HG02981 (cell line): ENCODE data around the gene SLC6A9.

Experiments used
- ATAC-seq: cut with Tn5 transposase; IDR thresholded peaks from one replicate; pipeline ENCODE4 v1.9.1; 2021; ENCODE audit warnings: mild to moderate bottlenecking, moderate library complexity; ENCODE audit not compliant: unreplicated experiment

Gene SLC6A9

GRCh38 chr1:43973981-43974442, 57.2 kb downstream of the SLC6A9 start:
- ATAC-seq: no peak

DNA sequence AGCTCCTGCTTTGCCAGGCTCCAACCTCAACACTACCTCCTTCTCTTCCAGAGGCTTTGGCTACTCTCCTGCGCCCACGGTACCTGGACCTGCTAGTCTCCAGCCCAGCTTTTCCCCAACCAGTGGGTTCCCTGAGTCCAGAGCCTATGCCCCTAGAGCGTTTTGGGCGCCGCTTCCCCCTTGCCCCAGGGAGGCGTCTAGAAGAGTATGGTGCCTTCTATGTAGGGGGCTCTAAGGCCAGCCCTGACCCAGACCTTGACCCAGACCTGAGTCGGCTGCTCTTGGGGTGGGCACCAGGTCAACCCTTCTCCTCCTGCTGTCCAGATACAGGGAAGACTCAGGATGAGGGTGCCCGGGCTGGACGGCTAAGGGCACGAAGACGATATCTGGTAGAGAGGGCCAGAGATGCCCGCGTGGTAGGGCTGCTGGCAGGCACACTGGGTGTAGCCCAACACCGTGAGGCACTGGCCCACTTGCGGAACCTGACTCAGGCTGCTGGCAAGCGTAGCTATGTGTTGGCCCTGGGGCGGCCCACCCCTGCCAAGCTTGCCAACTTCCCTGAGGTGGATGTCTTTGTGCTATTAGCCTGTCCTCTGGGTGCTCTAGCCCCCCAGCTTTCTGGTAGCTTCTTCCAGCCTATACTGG, 59.8 kb downstream of the SLC6A9 start:
- no peak for ATAC-seq

GRCh38 chr1:43970911-43971310, 60.4 kb downstream of the SLC6A9 start:
- ATAC-seq: no peak

DNA sequence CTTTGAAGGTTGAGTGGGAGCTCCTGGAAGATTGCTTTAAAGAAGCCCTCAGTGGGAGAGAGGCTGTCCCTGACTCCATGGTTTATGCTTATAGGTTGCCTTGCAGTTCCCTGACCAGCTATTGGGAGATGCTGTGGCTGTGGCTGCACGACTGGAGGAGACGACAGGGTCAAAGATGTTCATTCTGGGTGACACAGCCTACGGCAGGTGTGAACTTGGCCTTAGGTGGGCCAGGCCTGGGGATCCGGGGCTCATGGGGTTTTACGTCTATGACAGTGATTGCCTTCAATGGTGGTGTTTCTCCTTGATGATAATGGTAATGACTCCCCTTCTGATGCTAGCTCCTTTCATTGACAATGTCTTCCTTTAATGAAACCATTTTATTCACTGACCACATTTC, 60.8 kb downstream of the SLC6A9 start:
- ATAC-seq: no peak

DNA sequence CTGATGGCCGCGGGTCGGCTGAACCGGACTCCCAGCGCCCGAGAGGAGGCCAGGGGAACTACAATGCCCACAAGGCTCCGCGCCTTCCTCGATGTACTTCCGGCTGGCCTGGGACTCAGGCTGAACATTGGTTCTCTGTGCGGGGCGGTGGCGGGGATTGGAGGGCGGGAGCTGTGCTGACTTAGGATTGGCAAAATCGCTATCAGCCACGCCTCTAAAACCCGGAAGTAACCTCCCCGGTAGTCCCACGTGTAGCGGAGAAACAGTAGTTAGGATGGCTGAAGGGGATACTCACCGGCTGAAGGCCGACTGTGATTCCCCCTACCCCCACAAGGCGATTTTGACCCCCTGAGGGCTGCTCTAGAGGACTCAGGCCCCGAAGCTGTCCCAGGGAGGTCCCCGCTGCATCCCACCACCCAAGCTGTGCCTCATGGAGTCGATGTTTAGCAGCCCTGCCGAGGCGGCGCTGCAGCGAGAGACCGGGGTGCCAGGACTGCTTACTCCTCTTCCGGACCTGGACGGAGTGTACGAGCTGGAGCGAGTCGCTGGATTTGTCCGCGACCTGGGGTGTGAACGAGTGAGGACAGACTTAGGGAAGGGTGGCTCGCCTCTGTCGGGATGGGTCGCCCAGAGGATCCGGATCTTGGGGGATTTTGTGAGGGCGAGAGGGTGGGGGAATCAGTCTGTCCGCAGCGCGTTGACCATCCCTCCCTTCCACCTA, 61.4 kb downstream of the SLC6A9 start, which contains the start of gene DPH2:
Gene DPH2 (plus strand): TSS at position 265 of the 721 bp plus-strand sequence. CDS start 166 bp downstream, at position 431.
- peak; percentile 86 for ATAC-seq

DNA sequence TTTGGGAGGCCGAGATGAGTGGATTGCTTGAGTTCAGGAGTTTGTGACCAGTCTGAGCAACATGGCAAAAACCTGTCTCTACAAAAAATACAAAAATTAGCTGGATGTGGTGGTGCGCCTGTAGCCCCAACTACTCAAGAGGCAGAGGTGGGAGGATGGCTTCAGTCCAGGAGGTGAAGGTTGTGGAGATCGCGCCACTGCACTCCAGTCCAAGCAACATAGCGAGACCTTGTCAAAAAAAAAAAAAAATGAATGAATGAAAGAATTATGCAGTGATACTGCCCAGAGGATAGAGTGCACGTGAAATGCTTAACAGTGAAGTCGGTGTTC, 61.9 kb downstream of the SLC6A9 start:
- no peak for ATAC-seq

DNA sequence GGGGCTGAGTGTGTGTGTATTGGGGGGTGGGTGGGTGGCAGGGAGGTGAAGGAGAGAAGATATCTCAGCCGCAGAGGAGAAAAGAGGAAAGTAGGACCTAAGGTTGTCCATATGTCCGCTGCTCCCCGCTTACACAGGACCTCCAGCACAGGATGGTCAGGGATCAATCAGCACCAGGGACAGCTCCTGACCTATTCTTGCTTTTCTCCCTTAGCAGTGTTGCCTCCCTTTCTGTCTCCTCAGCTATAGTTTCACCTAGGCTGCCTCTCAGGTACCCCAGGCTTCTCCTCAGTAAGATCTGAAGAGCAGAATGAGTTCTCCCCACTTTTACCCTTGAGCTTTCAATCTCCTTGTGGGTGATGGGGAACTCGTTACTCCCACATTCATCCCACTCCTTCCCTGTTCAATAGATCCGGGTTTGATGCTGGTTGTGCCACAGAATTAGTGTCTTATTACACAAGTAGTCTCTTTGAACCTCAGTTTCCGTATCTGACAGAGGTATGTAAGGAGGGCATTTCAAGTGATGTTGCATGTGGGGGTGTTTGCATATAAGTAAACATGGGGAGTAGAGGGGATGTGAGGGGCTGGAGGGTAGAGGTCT, 62.8 kb downstream of the SLC6A9 start:
- no peak for ATAC-seq

GRCh38 chr1:43965316-43965715, 65.9 kb downstream of the SLC6A9 start:
- no peak for ATAC-seq

DNA sequence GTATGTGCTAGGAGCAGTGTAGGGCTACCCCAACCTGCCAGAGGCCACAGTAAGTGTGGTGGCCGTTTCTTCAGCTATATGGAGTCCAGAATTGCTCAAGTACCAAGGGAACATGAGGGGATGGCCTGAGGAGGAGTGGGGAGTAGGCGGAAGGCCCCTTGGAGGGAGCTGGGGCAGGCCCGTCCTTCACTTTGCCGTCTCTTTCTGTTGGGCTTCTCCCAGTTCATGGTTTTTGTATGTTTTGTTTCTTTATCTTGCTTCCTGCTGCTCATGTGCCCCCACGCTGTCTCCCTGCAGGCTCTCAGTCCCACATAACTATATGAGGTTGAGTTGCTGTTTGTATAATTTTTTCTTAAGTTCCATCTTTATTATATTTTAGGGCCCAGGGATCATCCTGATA, 67.4 kb downstream of the SLC6A9 start:
- ATAC-seq: no peak

- no peak for ATAC-seq
Measured at GRCh38 chr1:43963006-43963405, 68.3 kb downstream of the SLC6A9 start.

DNA sequence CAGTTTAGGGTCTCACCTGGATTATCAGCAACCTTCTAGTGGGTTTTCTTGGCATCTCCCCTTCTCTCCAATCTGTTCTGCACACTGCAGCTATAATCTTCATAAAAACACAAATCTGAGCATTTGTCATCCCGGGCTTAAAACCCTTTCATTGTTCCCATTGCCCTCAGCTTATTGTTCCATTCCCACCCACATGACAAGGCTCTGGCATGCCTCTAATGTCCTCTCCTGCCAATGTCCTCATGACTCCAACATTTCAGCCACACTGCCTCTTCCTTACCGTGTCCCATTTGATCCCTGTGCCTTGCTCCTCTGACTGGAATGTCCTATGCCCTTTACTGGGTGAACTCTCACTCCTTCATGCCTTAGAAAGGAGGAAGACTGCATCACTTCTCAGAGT, 68.9 kb downstream of the SLC6A9 start:
- ATAC-seq: no peak

DNA sequence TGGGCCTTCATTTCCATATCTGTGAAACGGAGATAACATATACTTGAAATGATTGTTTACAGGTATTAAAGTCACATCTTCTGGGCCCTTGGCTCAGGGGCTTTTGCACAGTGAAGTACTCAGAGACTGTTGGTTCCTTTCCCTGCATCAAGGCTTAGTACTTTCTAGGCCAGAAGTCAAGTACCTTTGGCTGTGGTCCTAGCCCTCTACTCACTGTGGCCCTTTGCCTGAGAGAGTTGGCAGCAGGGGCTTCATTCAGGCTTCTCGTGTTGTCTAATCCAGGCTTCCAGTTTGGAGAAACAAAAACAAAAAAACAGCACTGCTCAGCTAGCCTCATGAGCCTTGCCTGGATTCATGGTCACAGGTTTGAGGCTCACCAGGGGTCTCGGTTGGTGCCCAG, 69.6 kb downstream of the SLC6A9 start:
- ATAC-seq: no peak

- ATAC-seq: no peak
Measured at GRCh38 chr1:43960798-43961197, 70.5 kb downstream of the SLC6A9 start.

DNA sequence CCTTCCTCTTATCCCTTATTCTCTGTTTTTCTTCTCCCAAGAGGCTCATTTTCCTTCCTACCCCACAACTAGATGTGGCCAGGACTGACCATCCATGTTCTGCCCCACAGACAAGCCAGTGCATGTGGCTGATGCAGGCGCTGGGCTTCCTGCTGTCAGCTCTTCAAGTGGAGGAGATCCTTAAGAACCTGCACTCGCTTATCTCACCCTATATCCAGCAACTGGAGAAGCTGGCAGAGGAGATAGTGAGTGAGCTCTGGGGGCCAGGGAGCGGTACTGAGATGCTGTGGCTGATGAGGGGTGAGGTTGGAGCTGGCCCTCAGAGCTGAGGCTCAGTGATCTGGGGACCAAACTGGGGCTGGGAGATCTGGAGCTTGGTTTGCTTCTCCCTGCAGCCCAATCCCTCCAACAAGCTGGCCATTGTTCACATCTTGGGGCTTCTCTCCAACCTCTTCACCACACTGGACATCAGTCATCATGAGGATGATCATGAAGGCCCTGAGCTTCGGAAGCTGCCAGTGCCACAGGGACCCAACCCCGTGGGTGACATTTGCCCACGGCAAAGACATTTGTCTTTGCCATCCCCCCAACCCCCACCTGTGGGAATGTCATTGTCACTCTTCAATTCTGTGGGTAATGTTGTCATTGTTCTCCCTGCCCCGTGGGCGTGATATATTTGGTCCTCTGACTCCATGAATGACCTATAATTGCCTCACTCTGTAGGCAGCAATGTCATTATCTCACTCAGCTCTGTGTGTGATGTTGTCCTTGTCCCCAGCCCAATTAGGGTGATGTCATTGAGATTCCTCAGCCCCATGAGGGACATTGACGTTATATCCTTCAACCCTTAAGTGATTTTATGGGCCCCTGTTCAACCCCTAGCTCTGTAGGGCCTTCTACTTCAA, 72.7 kb downstream of the SLC6A9 start:
- ATAC-seq: no peak

GRCh38 chr1:43957407-43958040, 73.7 kb downstream of the SLC6A9 start:
- ATAC-seq: no peak

GRCh38 chr1:43956234-43956633, 75.0 kb downstream of the SLC6A9 start:
- ATAC-seq: no peak

DNA sequence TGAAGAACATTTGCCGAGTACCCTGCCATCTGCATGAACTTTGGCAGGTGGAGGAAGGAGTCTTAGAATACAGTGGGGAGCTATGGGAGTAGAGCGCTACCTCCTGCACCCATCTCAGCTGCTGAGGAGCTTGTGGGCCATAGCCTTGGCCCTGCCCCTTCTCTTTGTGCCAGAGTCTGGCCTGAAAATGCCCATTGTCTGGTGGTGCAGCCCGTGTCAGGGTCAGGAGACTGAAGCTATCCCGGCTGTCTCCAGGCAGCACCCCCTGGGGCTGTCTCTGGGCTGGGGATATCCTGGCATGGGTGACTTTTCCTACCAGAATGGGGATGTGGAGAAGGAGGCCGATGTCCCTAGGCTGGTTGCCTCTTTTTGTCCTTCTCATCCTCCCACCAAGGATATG, 77.2 kb downstream of the SLC6A9 start:
- ATAC-seq: no peak

DNA sequence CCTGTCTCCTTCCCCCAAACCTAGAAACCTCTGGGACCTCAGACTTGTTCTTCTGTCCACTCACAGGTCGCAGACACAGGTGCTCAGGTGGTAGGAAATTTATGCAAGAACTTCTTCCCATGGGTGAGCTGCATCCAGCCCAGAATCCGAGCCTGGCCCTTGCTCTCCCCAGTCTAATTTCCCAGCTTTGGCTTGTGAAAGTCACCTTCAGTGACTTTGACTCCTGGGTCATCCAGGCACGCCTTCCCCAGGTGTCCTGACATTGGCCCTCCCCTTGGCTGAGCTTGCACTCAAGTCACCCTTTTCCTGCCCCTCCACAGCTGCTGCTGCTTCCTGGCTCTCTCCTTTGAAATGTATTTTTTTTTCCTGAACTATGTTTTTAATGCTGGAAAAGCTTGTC, 77.9 kb downstream of the SLC6A9 start:
- ATAC-seq: no peak

DNA sequence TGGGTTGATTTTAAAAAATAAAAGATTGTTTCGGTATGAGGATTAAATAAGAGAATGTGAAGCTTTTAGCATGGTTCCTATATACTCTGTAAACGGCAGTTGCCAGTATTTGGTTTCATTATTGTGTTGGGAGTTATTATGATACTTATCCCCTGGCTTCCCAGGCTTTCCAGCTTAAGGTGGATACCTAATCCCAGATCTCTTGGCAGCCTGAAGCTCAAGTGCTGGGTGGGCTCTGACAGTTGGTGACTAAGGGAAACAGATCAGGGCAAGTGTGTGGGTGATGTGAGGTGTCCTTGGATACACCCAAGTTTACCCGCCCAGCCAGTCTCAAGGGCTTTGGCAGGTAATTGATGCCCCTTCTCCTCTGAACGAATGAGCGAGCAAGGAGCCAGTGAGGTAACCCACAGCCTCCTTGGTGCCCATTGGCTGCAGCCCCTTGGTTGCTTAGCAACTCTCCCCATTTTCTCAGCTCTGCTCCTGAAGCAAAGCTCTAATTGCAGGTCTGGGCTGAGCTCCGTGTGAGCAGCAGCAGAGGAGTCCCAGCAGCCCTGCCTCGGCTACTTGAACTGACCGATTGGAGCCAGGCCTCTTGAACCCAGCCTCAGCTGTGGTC, 78.4 kb downstream of the SLC6A9 start:
- ATAC-seq: no peak
